ENCODE data around the gene DLGAP1. TPM values are rescaled to one million over a fixed set of nuclear protein-coding genes. Genes with fewer than 3 reads are reported as not detected.

DLGAP1 gene
- total RNA-seq, 1 experiment from 2014 or later: not detected

GRCh38 chr18:3492721-3493120 lies 962.4 kb downstream of the DLGAP1 start:
- Mint-ChIP-seq H3K36me3 (ENCODE audit: insufficient read depth, unreplicated experiment) (peaks cover 7% of the 10 kb centered on the region), H3K27ac (ENCODE audit: low read depth, unreplicated experiment) (no peak overlapping the region), H3K4me1 (ENCODE audit: insufficient read depth, unreplicated experiment) (no peaks in the 10 kb centered on the region), H3K27me3 (ENCODE audit: insufficient read depth, unreplicated experiment) (no peaks in the 10 kb centered on the region), H3K4me3 (ENCODE audit: unreplicated experiment) (no peak overlapping the region), H3K9me3 (ENCODE audit: unreplicated experiment) (peaks cover 8% of the 10 kb centered on the region)
- intact Hi-C loops (cut with micrococcal nuclease): no loop called here
- CTCF ChIA-PET: interaction anchor here (0.7 kb wide), 2 partner anchors 186 to 769 kb away, joined by 3 read pairs; no protein-coding TSS in a partner anchor
- POLR2A ChIA-PET: interaction anchor here (0.7 kb wide), 1 partner anchor 15 kb away, joined by 3 read pairs; no protein-coding TSS in a partner anchor
- no peak for TF ChIP-seq CTCF (IDR thresholded peaks at IDR 0.05; ENCODE audit: unreplicated experiment)
- BruUV-seq (replicated peaks): no TSS peak
- DNase-seq (ENCODE audit: unreplicated experiment): no peak

GRCh38 chr18:3491981-3492555 lies 963.0 kb downstream of the DLGAP1 start:
- Mint-ChIP-seq H3K4me3 (ENCODE audit: unreplicated experiment) (no peak overlapping the region), H3K27ac (ENCODE audit: low read depth, unreplicated experiment) (no peak overlapping the region), H3K9me3 (ENCODE audit: unreplicated experiment) (peaks cover 8% of the 10 kb centered on the region), H3K36me3 (ENCODE audit: insufficient read depth, unreplicated experiment) (peaks cover 7% of the 10 kb centered on the region), H3K27me3 (ENCODE audit: insufficient read depth, unreplicated experiment) (no peaks in the 10 kb centered on the region), H3K4me1 (ENCODE audit: insufficient read depth, unreplicated experiment) (no peaks in the 10 kb centered on the region)
- ChIA-PET CTCF (interaction anchor here (0.7 kb wide), 2 partner anchors 187 to 769 kb away, joined by 3 read pairs; no protein-coding TSS in a partner anchor), POLR2A (interaction anchor here (0.7 kb wide), 2 partner anchors 16 to 52 kb away, joined by 3 read pairs; no protein-coding TSS in a partner anchor)
- no peak for TF ChIP-seq CTCF (IDR thresholded peaks at IDR 0.05; ENCODE audit: unreplicated experiment)
- BruUV-seq (replicated peaks): no TSS peak
- no peak for DNase-seq (ENCODE audit: unreplicated experiment)
- intact Hi-C loops (cut with micrococcal nuclease): no loop called here

GRCh38 chr18:3489462-3489861 lies 965.6 kb downstream of the DLGAP1 start:
- POLR2A ChIA-PET: interaction anchor here (0.6 to 0.7 kb wide), 2 partner anchors 23 to 30 kb away, joined by 3 to 4 read pairs; no protein-coding TSS in a partner anchor
- H3K9me3 Mint-ChIP-seq (ENCODE audit: unreplicated experiment): peaks cover 8% of the 10 kb centered on the region
- TF ChIP-seq CTCF (IDR thresholded peaks at IDR 0.05; ENCODE audit: unreplicated experiment): no peak
- no peaks in the 10 kb centered on the region for H3K27me3 Mint-ChIP-seq (ENCODE audit: insufficient read depth, unreplicated experiment)
- DNase-seq (ENCODE audit: unreplicated experiment): no peak
- H3K27ac Mint-ChIP-seq (ENCODE audit: low read depth, unreplicated experiment): no peak overlapping the region
- CTCF ChIA-PET: interaction anchor here (0.6 kb wide), 2 partner anchors 175 to 382 kb away, joined by 3 to 4 read pairs; no protein-coding TSS in a partner anchor
- H3K36me3 Mint-ChIP-seq (ENCODE audit: insufficient read depth, unreplicated experiment): peaks cover 7% of the 10 kb centered on the region
- BruUV-seq (replicated peaks): no TSS peak
- H3K4me3 Mint-ChIP-seq (ENCODE audit: unreplicated experiment): no peak overlapping the region
- H3K4me1 Mint-ChIP-seq (ENCODE audit: insufficient read depth, unreplicated experiment): no peaks in the 10 kb centered on the region
- intact Hi-C loops (cut with micrococcal nuclease): no loop called here

DNA sequence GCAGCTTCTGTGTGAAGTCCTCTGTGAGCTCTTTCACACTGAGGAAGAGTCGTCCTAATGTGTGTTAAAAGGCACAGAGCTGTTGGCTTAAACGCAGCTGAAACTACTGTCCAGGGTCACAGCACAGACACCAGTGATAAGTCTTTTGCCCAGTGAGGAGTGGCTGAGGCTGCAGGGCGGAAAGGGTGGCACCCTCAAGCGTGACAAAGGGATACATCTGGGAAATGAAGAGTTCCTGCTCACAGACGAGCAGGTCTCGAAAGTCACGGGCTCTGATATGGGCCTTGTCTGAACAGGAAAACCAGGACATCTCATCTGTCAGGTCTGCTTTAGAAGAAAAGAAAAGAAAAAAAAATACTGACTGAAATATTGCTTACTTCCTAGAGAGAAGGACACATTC lies 968.6 kb downstream of the DLGAP1 start:
- POLR2A ChIA-PET: interaction anchor here (0.6 kb wide), 1 partner anchor 27 kb away, joined by 3 read pairs; no protein-coding TSS in a partner anchor
- CTCF ChIA-PET: interaction anchor here (0.6 to 0.7 kb wide), 3 partner anchors 11 to 94 kb away, joined by 3 to 6 read pairs (median 4); no protein-coding TSS in a partner anchor
- TF ChIP-seq CTCF (IDR thresholded peaks at IDR 0.05; ENCODE audit: unreplicated experiment): no peak
- Mint-ChIP-seq H3K4me3 (ENCODE audit: unreplicated experiment) (no peak overlapping the region), H3K36me3 (ENCODE audit: insufficient read depth, unreplicated experiment) (peaks cover 7% of the 10 kb centered on the region), H3K4me1 (ENCODE audit: insufficient read depth, unreplicated experiment) (no peaks in the 10 kb centered on the region), H3K27ac (ENCODE audit: low read depth, unreplicated experiment) (no peak overlapping the region), H3K9me3 (ENCODE audit: unreplicated experiment) (peaks cover 8% of the 10 kb centered on the region), H3K27me3 (ENCODE audit: insufficient read depth, unreplicated experiment) (no peaks in the 10 kb centered on the region)
- intact Hi-C loops (cut with micrococcal nuclease): no loop called here
- no peak for DNase-seq (ENCODE audit: unreplicated experiment)
- no TSS peak for BruUV-seq (replicated peaks)
